GM18870 (cell line): ENCODE data around the gene AGR3.

Experiments used
- ATAC-seq: cut with Tn5 transposase; IDR thresholded peaks from one replicate; pipeline ENCODE4 v1.9.1; 2021; ENCODE audit warnings: moderate library complexity; ENCODE audit not compliant: unreplicated experiment

AGR3 gene

GRCh38 chr7:16881844-16882243 is at the start of gene AGR3:
TSS of gene AGR3 (minus strand) at chr7:16881983. CDS start at chr7:16878618, 3,365 bp downstream.
- no peak for ATAC-seq

- no peak for ATAC-seq
Measured at GRCh38 chr7:16930946-16931345, 49.2 kb upstream of the AGR3 start.

DNA sequence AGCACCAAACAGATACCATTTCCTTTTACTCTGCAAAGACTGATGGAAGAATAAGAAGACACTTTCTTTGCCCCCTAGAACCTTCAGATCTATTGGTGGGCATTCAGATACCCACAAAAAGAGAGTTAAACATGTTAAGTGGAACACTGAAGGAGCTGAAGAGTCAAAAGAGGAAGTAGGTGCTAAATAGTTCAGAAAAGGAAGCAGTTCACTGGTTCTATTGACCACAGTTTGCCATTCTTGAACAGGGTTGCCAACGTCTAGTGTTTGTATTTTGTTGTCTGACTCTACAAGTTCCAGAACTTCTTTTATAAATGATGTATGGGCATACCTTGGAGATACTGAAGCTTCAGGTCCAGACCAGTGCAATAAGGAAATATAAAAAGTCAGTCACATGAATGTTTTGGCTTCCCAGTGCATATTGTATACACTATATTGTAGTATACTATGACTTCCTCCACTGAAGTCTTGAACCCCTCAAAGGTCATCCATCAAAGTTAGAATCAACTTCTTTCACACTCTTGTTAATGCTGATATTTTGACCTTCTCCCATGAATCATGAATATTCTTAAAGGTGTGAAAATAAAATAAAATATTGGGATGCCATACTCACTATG is 47.5 kb upstream of the AGR3 start:
- ATAC-seq: peak; percentile 93

- ATAC-seq: no peak
Measured at GRCh38 chr7:16926861-16927260, 45.1 kb upstream of the AGR3 start.

GRCh38 chr7:16926283-16926682 is 44.5 kb upstream of the AGR3 start:
- no peak for ATAC-seq

DNA sequence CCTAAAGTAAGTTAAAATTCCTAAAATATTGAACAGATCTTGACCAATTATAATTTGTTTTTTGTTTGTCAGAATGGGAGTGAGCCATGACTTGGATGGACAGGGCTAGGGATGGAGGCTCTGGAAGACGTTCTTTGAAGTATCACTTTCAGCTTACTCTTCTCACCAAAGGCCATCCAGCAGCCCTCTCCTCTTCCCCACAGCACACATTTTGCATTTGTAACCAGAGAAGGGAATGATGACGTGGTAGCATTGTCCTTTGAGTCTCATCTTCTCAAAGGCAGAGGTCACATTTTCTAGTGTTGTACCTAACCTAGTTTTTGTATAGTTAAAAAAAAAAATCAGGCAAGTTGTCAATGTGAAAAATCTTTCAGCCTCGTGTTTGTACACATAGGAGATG is 43.8 kb upstream of the AGR3 start:
- ATAC-seq: no peak

DNA sequence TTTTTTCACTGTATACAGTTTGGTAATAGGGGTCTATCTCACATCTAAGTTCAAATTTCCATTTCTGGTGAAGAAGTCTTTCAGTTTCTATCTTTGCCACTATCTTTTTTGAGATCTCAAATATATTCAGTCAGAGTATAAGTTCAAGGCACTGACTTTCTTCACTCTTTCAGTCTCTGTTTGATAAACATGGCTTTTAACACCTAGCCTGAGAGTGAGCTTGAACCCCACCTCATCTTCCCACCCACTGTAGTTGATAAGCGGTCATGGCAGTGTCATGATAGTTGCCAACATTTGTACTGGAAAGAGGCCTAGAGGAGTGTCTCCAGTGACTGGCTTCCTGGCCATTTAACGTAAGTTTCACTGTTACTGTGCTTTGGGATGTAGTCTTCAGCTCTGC is 41.2 kb upstream of the AGR3 start:
- no peak for ATAC-seq

DNA sequence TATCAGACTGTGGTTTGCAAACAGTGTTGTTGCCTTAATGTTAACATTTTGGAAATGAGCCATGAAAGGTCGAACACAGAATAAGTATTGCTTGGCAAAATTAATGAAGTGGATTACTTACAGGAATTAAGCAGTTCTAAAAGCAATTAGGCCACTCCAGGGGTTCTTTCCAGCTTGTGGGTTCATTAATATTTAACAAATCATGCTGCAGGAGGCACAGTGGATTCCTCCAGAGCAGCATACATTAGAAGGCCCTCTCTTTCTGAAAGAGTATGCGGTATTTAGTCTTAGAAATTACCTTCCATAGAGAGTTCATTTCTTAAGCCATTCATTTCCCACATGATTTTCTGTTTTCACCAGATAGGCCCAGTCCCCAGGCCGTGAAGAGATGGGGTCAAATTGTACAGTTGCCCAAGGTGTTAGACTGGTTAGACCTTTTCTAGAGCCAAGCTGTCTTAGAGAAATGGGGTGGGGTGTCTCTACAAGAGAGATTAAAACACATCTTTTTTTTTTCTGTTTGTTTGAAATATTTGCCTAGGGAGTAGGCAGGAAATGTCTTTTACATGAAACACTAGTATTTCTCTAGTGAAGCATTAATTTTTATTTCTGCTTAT is 40.0 kb upstream of the AGR3 start:
- ATAC-seq: no peak

GRCh38 chr7:16921151-16921550 is 39.4 kb upstream of the AGR3 start:
- ATAC-seq: no peak

- no peak for ATAC-seq
Measured at GRCh38 chr7:16919440-16919839, 37.7 kb upstream of the AGR3 start.

DNA sequence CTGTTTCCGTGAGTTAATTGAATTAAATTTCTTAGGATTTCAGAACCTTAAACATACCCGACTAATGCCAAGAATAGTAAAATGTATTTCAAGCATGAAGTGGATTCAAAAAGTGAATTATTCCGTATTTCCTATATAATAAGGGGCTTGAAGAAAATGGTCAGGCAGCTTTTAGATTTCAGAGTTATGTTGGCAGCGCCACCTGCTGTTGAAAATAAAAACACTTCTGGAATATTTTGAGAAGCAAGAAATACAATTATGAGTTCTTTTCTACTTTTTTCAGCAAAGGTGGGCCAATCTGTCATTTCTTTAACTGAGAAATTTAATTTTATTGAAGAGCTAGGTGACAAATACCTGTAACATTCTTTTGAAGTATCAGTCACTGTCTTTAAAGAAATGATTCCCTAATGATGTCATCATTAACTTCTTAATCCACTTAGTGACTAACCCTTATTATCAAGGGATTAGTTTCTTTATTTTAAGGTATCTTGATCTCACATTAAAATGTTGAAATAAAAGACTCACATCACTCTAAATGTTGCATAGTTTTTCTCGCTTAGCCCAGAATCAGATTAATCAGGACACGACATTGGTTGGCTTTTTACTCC is 36.6 kb upstream of the AGR3 start:
- no peak for ATAC-seq

DNA sequence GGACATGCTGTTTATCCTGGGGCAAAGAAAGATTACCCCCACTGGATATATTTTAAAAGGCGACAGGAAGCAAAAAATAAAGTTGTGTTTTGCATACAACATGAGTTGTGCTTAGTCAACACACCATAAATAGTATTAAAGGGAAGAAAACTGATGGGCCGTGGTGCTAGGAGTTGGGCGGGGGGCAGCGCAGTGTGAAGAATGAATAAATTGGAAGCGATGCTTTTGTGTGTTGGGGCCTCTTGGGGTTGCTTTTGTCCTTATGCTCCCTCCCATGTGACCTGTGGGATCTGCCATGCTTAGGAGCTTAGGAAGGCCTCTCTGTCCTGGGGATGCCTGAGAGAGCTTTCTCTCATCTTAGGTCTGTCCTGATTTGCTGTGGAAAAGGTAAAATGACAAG is 35.0 kb upstream of the AGR3 start:
- ATAC-seq: no peak

- ATAC-seq: no peak
Measured at GRCh38 chr7:16916105-16916639, 34.4 kb upstream of the AGR3 start.

DNA sequence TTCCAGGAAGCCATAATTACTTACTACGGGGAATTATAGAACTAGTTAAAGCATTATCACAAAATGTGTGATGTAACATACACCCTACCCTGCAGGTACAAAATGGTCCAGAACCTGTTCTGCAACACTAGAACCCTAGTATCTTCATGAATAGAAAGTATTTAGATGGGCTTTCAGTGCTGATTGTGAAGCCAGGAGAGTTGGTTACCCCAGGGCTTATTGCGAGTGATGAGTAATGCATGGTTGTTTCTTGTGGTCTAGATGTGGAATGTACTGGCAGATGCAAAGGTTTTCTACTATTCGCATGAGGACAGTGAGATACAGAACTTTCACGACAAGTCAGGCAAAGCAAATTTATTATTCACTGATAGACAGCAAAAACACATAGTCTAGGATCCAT is 33.6 kb upstream of the AGR3 start:
- ATAC-seq: no peak

DNA sequence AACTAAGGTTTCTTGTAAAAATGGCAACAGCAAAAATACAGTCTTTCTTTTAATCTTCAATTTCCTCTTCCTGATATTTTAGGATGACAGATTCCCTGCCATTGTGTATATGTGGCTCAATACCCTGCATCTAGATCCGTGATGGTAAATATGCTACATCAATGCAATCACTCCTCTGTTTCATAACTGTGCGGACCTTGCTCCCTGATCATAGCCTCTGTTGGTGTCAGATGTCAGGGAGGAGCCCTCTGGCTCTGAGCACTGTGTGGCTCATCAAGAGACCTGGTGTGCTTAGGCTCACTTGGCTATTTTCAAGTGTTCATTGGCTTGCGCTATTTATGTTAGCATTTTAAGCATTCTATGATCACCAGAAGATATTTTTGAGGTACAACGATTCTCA is 33.0 kb upstream of the AGR3 start:
- no peak for ATAC-seq

DNA sequence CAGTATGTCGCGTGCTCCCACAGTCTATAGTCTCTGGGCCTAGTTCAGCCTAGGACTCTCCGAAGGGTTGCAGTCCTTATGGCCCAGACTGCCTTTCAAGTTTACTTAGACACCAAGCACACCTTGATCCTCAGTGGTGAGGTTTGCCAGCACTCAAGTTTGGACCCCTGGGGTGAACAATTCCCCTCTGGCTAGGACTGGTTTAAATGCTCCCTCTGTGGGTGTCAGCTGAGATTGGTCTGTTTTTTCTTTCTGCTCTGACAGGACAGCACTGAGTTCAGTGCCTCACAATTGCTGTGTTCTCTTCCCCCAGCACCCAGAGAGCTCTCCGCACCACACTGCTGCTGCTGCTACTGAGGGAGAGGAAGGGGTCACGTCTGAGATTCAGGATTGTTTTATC is 31.9 kb upstream of the AGR3 start:
- no peak for ATAC-seq

- no peak for ATAC-seq
Measured at GRCh38 chr7:16912540-16912939, 30.8 kb upstream of the AGR3 start.

DNA sequence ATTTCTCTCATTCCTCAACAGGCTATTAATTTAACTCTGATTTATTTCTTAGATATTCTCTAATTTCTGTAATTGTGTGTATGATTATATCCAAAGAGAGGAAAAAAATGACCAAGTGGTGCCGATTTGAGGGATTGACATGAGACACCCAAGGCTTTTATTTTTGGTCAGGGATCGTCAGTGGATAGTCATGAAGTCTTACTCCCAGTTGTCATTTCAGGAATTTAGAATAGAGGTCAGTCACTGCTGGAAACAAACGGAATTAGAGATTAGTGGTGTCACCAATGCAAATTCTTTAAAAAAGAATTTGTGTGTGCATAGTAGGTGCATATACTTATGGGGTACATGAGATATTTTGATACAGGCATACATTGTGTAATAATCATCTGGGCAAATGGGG is 26.8 kb upstream of the AGR3 start:
- ATAC-seq: no peak

DNA sequence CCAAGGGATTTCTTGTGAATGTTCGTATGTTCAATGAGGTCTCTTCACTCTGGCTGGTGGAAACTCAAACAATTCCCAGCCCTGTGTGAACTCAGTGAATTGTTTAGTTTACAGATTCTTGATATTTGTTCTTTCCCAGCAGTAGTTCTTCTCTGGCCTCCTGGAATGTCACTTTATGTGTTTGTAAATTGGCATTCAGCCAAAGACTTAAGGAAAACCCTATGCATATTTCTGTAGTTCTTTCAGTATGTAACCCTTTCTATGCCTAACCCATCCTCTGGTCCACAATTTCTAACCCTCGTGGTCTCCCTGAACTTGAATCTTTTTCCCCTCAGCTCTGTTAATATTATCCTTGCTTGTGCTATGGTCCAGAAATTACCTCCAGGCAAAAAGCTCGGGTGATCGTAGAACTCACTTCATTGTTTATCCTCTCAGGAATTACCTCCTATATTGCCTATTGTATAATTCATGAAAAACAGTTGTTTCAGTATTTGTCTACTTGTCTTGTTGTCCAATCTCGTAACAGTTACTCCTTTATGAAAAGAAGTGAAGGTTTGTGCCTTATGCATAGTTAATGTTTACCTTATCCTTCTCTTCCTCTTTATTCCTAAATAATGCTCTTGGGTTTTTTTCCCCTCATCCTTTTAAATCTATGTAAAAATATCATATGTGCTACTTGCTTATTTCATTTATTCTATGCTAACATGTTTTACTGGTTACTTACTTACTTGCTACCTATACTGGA is 23.7 kb upstream of the AGR3 start:
- ATAC-seq: no peak

DNA sequence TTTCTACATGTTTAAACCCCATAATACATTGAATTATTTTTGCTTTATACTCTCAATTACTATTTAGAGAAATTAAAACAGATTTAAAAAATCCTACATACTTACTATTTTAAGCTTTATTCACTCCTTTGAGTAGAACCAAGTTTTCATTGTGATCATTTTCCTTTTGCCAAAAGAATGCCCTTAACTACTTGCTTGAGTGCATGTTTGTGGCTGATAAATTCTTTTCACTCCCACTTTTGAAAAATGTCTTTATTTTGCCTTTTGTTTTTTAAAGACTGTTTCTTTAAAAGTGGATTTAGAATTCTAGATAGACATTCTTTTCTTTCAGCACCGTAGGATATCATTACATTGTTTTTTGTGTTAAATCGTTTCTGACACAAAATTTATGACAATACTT is 22.3 kb upstream of the AGR3 start:
- no peak for ATAC-seq

- no peak for ATAC-seq
Measured at GRCh38 chr7:16900209-16900768, 18.5 kb upstream of the AGR3 start.
